CD4-positive, alpha-beta T cell treated with Interleukin-10 for 1 hour (primary cell): ENCODE measurements around the gene CHM.

Source experiments
- DNase-seq: peaks from one replicate; pipeline ENCODE4 v3.0.0-alpha.2; 2020

CHM gene

GRCh38 chrX:85903692-85904471 lies 143.5 kb downstream of the CHM start:
- DNase-seq, result no peak

- DNase-seq, result no peak
These were observed 149.8 kb downstream of the CHM start for GRCh38 chrX:85897362-85898126.

- DNase-seq, result no peak
These were observed 164.8 kb downstream of the CHM start for GRCh38 chrX:85882601-85883000.

- DNase-seq, result no peak
These were observed 176.8 kb downstream of the CHM start for GRCh38 chrX:85870585-85870984.

- no peak for DNase-seq
These were observed 182.0 kb downstream of the CHM start for GRCh38 chrX:85865324-85865723.

- no peak for DNase-seq
These were observed 187.9 kb downstream of the CHM start for GRCh38 chrX:85859426-85859825.

- DNase-seq, result no peak
These were observed 195.9 kb downstream of the CHM start for GRCh38 chrX:85851418-85851817.

GRCh38 chrX:85836868-85837267 lies 210.5 kb downstream of the CHM start:
- no peak for DNase-seq

GRCh38 chrX:85828771-85829170 lies 218.6 kb downstream of the CHM start:
- DNase-seq, result no peak

GRCh38 chrX:85815203-85815751 lies 232.1 kb downstream of the CHM start:
- DNase-seq, result no peak
